HK-2 (cell line): ENCODE results near the gene ADM.
A peak's percentile ranks its signal among the peaks of the same experiment; 100 is the strongest.
"Not testable (repeated sequence)": the region's sequence is repeated elsewhere in the genome, so short reads cannot be mapped to it uniquely, and the experiment has no call there.

Experiments used
- DNase-seq: peaks from one replicate; pipeline ENCODE4 v3.0.0-alpha.2; 2018; ENCODE audit not compliant: unreplicated experiment

ADM gene

GRCh38 chr11:10304495-10305261, at the start of gene ADM:
Gene ADM (plus strand): TSS chr11:10305073. CDS start chr11:10305701, 628 bp downstream.
- DNase-seq: peak; percentile 85

- DNase-seq: no peak
These were observed 49.3 kb upstream of the ADM start for GRCh38 chr11:10255388-10256125.

- no peak for DNase-seq
These were observed 47.4 kb upstream of the ADM start for GRCh38 chr11:10257478-10257877.

- no peak for DNase-seq
These were observed 43.1 kb upstream of the ADM start for GRCh38 chr11:10261821-10262220.

- no peak for DNase-seq
These were observed 40.9 kb upstream of the ADM start for GRCh38 chr11:10263929-10264328.

GRCh38 chr11:10264716-10265115, 40.2 kb upstream of the ADM start:
- DNase-seq: not testable (repeated sequence)

- no peak for DNase-seq
These were observed 38.9 kb upstream of the ADM start for GRCh38 chr11:10265936-10266335.

- DNase-seq: no peak
These were observed 37.1 kb upstream of the ADM start for GRCh38 chr11:10267821-10268220.

GRCh38 chr11:10268746-10269488, 36.0 kb upstream of the ADM start:
- DNase-seq: no peak

- no peak for DNase-seq
These were observed 32.7 kb upstream of the ADM start for GRCh38 chr11:10272132-10272531.

- no peak for DNase-seq
These were observed 31.1 kb upstream of the ADM start for GRCh38 chr11:10273738-10274137.

- DNase-seq: no peak
These were observed 30.1 kb upstream of the ADM start for GRCh38 chr11:10274726-10275125.

GRCh38 chr11:10275714-10276113, 29.2 kb upstream of the ADM start:
- DNase-seq: no peak

- no peak for DNase-seq
These were observed 22.8 kb upstream of the ADM start for GRCh38 chr11:10282117-10282516.

- DNase-seq: no peak
These were observed 20.9 kb upstream of the ADM start for GRCh38 chr11:10283991-10284390.

GRCh38 chr11:10285148-10285802, 19.6 kb upstream of the ADM start:
- no peak for DNase-seq

GRCh38 chr11:10287140-10287539, 17.7 kb upstream of the ADM start:
- no peak for DNase-seq

GRCh38 chr11:10287766-10288715, 16.8 kb upstream of the ADM start:
- no peak for DNase-seq

GRCh38 chr11:10288881-10289764, 15.8 kb upstream of the ADM start:
- DNase-seq: no peak
